GM12878 (cell line): Measurements from ENCODE around the gene LRRFIP2. TPM values are rescaled to one million over a fixed set of nuclear protein-coding genes. Genes with fewer than 3 reads are reported as not detected.

Experiments used
- CEBPZ ChIP-seq: fragments of 150-350 bp; IDR thresholded peaks from 2 replicates; pipeline ENCODE4 v1.6.1; 2016; ENCODE audit warnings: low read depth, low read length
- CHD4 ChIP-seq: fragments of 200-600 bp; sonication (generic); IDR thresholded peaks from 2 replicates; pipeline ENCODE4 v1.6.1; 2016; ENCODE audit warnings: mild to moderate bottlenecking
- CREM ChIP-seq: IDR thresholded peaks from 2 replicates; pipeline ENCODE4 v1.6.1; 2014; ENCODE audit warnings: antibody characterized with exemption, low read depth
- FOXM1 ChIP-seq: IDR thresholded peaks from 2 replicates; pipeline ENCODE4 v1.6.1; 2012; ENCODE audit warnings: low read depth, mild to moderate bottlenecking, inconsistent platforms, low read length, moderate library complexity
- HDAC6 ChIP-seq: fragments of 200-600 bp; sonication (generic); IDR thresholded peaks from one replicate; pipeline ENCODE4 v1.8.0; 2017; ENCODE audit warnings: antibody characterized with exemption; ENCODE audit not compliant: unreplicated experiment
- KDM1A ChIP-seq: fragments of 200-600 bp; sonication (generic); IDR thresholded peaks from 2 replicates; pipeline ENCODE4 v1.6.1; 2016; ENCODE audit warnings: borderline replicate concordance
- NFXL1 ChIP-seq: fragments of 450-650 bp; IDR thresholded peaks from 2 replicates; pipeline ENCODE4 v1.6.1; 2017; ENCODE audit warnings: antibody characterized with exemption, mild to moderate bottlenecking, borderline replicate concordance
- NR2C1 ChIP-seq: fragments of 450-650 bp; IDR thresholded peaks from 2 replicates; pipeline ENCODE4 v1.6.1; 2017; ENCODE audit warnings: antibody characterized with exemption, mild to moderate bottlenecking, moderate library complexity
- RELB ChIP-seq: fragments of 450-650 bp; IDR thresholded peaks from 2 replicates; pipeline ENCODE4 v1.6.1; 2017; ENCODE audit warnings: low read depth, mild to moderate bottlenecking, moderate library complexity
- RFX5 ChIP-seq: IDR thresholded peaks from 2 replicates; pipeline ENCODE4 v1.6.1; 2011; ENCODE audit warnings: low read depth, low read length, improper control_type of control experiment
- SMARCA5 ChIP-seq: fragments of 450-650 bp; IDR thresholded peaks from 2 replicates; pipeline ENCODE4 v1.6.1; 2017; ENCODE audit warnings: mild to moderate bottlenecking
- SP1 ChIP-seq: IDR thresholded peaks from one replicate; pipeline ENCODE4 v1.6.1; 2011; ENCODE audit warnings: low read depth, low read length
- SRF ChIP-seq, 2 experiments: IDR thresholded peaks; 2 replicates each; pipeline ENCODE4 v1.6.1; 2011; ENCODE audit warnings: low read depth in 2 of 2, low read length in 2 of 2, mild to moderate bottlenecking in 1 of 2, moderate library complexity in 1 of 2
- SUZ12 ChIP-seq: fragments of 200-600 bp; sonication (generic); IDR thresholded peaks from one replicate; pipeline ENCODE4 v1.6.1; 2018; ENCODE audit warnings: antibody characterized with exemption, mild to moderate bottlenecking; ENCODE audit not compliant: unreplicated experiment
- TCF3 ChIP-seq: IDR thresholded peaks from 2 replicates; pipeline ENCODE4 v1.6.1; 2012; ENCODE audit warnings: low read depth, mild to moderate bottlenecking, low read length, borderline replicate concordance; ENCODE audit not compliant: insufficient read depth
- ZBTB40 ChIP-seq: fragments of 450-650 bp; IDR thresholded peaks from 2 replicates; pipeline ENCODE4 v1.6.1; 2016; ENCODE audit warnings: mild to moderate bottlenecking, moderate library complexity, borderline replicate concordance
- ZZZ3 ChIP-seq: IDR thresholded peaks from 2 replicates; pipeline ENCODE4 v1.6.1; 2011; ENCODE audit warnings: low read depth; ENCODE audit not compliant: control insufficient read depth, insufficient read length
- polyA plus RNA-seq, 11 experiments: library from polyadenylated mRNA; depleted of rRNA in 4 of 11; unstranded in 6 of 11; stranded (reverse) in 5 of 11; fragments of >200 nt; fragmentation: Nextera tagmentation in 4 of 11; fragmentation: Illumina TruSeq in 1 of 11; extraction: Ambion mirVana in 4 of 11; extraction: Trizol in 1 of 11; gene quantifications; 1 replicate in 1 of 11; 2 replicates in 10 of 11; pipeline versions ENCODE4 v1.2.1 to v1.2.3, GENCODE V29; 2011 to 2016; ENCODE audit warnings: inconsistent platforms in 2 of 11, missing spikeins in 2 of 11, low read depth in 1 of 11
- total RNA-seq, 4 experiments: library from RNA; depleted of rRNA in 3 of 4; stranded (reverse); fragments of >200 nt in 3 of 4; fragmentation: Illumina TruSeq in 1 of 4; extraction: Trizol in 1 of 4; gene quantifications; 2 replicates each; pipeline versions ENCODE4 v1.2.1 to v1.2.3, GENCODE V29; 2013 to 2021
- TF ChIP-seq, protein P1 (sequence below): fragments of 450-650 bp; IDR thresholded peaks from 2 replicates; pipeline ENCODE4 v1.6.1; 2014; ENCODE audit warnings: mild to moderate bottlenecking
- TF ChIP-seq, protein P2 (sequence below): fragments of 450-650 bp; IDR thresholded peaks from 2 replicates; pipeline ENCODE4 v1.6.1; 2017; ENCODE audit warnings: mild to moderate bottlenecking, low read depth, inconsistent platforms; ENCODE audit not compliant: poor library complexity, severe bottlenecking

The LRRFIP2 gene
- total and polyA plus RNA-seq, 10 of the 15 experiments (the other 5 are each of a cell fraction or from before 2014, with no cell fraction given): 9.7 to 46.9 (median 38.1) TPM

DNA sequence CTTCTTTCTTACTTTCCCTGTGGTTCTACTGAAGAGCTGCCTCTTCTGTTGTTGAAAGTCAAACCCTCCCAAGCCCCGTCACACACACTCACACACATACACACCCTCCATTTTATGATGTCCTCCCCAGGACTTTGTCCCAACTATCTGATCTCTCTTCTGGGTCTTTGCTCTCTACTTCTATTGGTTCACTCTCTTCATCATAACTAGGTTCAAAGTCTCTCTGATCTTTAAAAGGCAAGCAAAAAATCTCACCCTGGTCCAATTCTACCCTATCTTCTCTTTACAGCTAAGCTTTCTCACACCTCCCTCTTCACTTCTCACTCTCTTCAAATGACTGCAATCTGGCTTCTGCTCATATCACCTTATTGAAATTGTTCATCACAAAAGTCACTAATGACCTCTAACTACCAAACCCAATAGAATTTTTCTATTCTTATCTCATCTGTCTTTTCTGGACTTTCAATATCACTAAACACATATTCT is 34.8 kb downstream of the LRRFIP2 start (continued):
- no peak for TF ChIP-seq NR2C1
- TF ChIP-seq, protein P1, sequence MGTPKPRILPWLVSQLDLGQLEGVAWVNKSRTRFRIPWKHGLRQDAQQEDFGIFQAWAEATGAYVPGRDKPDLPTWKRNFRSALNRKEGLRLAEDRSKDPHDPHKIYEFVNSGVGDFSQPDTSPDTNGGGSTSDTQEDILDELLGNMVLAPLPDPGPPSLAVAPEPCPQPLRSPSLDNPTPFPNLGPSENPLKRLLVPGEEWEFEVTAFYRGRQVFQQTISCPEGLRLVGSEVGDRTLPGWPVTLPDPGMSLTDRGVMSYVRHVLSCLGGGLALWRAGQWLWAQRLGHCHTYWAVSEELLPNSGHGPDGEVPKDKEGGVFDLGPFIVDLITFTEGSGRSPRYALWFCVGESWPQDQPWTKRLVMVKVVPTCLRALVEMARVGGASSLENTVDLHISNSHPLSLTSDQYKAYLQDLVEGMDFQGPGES: no peak
- no peak for TF ChIP-seq SRF (IDR thresholded peaks at IDR 0.05; ENCODE audit: low read depth in 2 of 2, low read length in 2 of 2)
- no peak for TF ChIP-seq SUZ12
- TF ChIP-seq FOXM1: peak; percentile 63; the same call in 1 of the 2 replicates
- 0 out of 2 replicates have a peak, but pooled peaks have one; percentile 48 for TF ChIP-seq CREM
- TF ChIP-seq, protein P2, sequence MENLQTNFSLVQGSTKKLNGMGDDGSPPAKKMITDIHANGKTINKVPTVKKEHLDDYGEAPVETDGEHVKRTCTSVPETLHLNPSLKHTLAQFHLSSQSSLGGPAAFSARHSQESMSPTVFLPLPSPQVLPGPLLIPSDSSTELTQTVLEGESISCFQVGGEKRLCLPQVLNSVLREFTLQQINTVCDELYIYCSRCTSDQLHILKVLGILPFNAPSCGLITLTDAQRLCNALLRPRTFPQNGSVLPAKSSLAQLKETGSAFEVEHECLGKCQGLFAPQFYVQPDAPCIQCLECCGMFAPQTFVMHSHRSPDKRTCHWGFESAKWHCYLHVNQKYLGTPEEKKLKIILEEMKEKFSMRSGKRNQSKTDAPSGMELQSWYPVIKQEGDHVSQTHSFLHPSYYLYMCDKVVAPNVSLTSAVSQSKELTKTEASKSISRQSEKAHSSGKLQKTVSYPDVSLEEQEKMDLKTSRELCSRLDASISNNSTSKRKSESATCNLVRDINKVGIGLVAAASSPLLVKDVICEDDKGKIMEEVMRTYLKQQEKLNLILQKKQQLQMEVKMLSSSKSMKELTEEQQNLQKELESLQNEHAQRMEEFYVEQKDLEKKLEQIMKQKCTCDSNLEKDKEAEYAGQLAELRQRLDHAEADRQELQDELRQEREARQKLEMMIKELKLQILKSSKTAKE: no peak
- TF ChIP-seq SMARCA5: no peak
- no peak for TF ChIP-seq HDAC6
- TF ChIP-seq ZZZ3: no peak
- TF ChIP-seq RFX5: no peak
- TF ChIP-seq SP1: no peak
- no peak for TF ChIP-seq CEBPZ
- TF ChIP-seq CHD4: no peak
- TF ChIP-seq KDM1A: no peak
- no peak for TF ChIP-seq RELB
- no peak for TF ChIP-seq NFXL1
- no peak for TF ChIP-seq ZBTB40
- TF ChIP-seq TCF3: no peak
